ENCODE results near the gene ATP8A2. TPM values are rescaled to one million over a fixed set of nuclear protein-coding genes. Genes with fewer than 3 reads are reported as not detected.
A peak's percentile ranks its signal among the peaks of the same experiment; 100 is the strongest.

The ATP8A2 gene
- total RNA-seq, 4 donors from 2014 or later = 0.20 to 1.1 (median 0.59) TPM

DNA sequence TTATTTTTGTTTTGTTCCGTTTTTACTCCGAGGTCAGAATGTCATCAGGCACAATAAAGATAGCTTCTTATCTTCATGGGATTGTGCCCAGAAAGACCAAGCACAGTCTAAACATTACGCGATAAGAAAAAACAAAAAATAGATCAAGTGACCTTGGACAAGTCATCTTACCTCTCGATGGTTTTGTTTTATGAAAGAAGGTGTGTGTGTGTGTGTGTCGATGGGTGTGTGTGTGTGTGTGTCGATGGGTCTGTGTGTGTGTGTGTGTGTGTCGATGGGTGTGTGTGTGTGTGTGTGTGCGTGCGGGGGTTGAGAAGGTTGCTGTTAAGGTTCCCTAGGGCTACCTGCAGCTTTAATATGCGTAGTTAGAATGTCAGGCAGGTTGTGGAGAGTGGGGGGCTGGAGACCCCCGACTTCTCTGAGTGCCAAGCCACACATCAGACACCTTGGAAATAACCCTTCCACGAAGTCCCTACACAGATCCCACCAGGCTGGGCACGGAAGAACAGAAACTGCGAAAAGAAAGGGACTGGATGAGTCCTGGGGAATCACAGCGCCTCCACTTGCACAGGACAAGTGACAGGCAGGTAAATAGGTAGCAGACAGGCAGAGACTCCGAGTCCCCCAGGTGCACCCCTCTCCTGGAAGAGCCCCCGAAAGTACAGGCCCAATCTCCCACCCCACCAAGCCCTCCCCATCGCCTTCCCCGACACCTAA is 458 bp upstream of the ATP8A2 start:
- Histone ChIP-seq H3K4me3 (peak overlapping the region in 2 of 4 donors; percentile 23 to 47), H3K27ac (no peak overlapping the region), H3K4me1 (peaks cover 0 to 10% (median 3%) of the 10 kb centered on the region in 4 donors), H3K27me3 (peaks cover 80% of the 10 kb centered on the region), H3K36me3 (no peaks in the 10 kb centered on the region), H3K9me3 (no peaks in the 10 kb centered on the region)
- in situ Hi-C loops (cut with MboI; ENCODE audit: low pct_ligation_motif_present in 1 of 4, low pct_unique_long_range_greater_than_20kb in 1 of 4, low sequenced_read_pairs in 3 of 4) (loop anchor here in 1 of 4 donors (10.0 kb wide), 1 partner anchor 137 kb away; no protein-coding TSS in a partner anchor), intact Hi-C loops (cut with DNase I; ENCODE audit: low total_unique reads) (no loop called here)
- no peak for DNase-seq
- 37 to 51% methylated on average over 5 to 20 of the region's 20 CpGs for WGBS, 2 donors (ENCODE audit: low coverage in 1 of 2)
- TF ChIP-seq, protein P1, sequence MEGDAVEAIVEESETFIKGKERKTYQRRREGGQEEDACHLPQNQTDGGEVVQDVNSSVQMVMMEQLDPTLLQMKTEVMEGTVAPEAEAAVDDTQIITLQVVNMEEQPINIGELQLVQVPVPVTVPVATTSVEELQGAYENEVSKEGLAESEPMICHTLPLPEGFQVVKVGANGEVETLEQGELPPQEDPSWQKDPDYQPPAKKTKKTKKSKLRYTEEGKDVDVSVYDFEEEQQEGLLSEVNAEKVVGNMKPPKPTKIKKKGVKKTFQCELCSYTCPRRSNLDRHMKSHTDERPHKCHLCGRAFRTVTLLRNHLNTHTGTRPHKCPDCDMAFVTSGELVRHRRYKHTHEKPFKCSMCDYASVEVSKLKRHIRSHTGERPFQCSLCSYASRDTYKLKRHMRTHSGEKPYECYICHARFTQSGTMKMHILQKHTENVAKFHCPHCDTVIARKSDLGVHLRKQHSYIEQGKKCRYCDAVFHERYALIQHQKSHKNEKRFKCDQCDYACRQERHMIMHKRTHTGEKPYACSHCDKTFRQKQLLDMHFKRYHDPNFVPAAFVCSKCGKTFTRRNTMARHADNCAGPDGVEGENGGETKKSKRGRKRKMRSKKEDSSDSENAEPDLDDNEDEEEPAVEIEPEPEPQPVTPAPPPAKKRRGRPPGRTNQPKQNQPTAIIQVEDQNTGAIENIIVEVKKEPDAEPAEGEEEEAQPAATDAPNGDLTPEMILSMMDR (IDR thresholded peaks at IDR 0.05) = no peak
- no peak for TF ChIP-seq POLR2AphosphoS5 (IDR thresholded peaks at IDR 0.05)
- TF ChIP-seq EP300 (IDR thresholded peaks at IDR 0.05; ENCODE audit: low read depth) = no peak
- no peak for TF ChIP-seq POLR2A (IDR thresholded peaks at IDR 0.05)

DNA sequence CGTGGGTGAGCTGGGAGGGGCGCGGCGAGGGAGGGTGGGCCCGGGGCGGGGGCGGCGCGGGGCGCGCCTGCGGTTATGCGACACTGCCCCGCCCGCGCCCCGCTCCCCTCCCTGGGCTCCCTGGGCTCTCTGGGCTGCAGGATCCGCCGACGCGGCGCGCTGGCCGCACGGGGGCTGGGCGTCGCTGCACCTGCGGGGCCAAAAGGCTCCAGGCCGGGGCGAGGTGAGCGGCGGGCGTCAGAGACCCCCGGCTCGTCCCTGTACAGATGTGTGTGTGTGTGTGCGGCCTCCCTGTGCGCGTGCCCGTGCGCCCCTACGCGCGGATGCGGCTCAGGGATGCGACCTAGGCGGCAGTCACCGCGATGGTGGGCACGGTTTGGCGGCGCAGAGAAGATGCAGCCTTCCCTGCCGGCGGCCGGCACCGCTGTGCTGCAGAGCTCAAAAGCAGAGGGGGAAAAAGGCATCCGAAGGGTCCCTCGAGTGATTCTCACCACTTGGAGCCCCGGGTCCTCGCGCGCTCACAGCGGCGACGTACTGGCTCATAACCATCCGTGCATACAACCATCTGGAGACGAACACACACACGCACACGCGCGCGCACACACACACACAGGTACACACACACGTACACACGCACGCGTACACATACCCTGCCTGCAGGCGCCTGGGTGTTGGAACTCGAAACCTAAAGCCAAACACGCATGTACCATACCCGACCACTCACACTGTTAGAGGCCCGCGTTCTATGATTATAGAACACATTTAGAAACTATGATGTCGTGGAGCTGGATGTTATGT is 709 bp downstream of the ATP8A2 start:
- in situ Hi-C loops (cut with MboI; ENCODE audit: low pct_ligation_motif_present in 1 of 4, low pct_unique_long_range_greater_than_20kb in 1 of 4, low sequenced_read_pairs in 3 of 4) = loop anchor here in 1 of 4 donors (10.0 kb wide), 1 partner anchor 138 kb away; no protein-coding TSS in a partner anchor
- Histone ChIP-seq H3K4me3 (peak overlapping the region in 2 of 4 donors; percentile 23 to 47), H3K27ac (no peak overlapping the region), H3K9me3 (no peaks in the 10 kb centered on the region), H3K4me1 (peaks cover 0 to 10% (median 3%) of the 10 kb centered on the region in 4 donors), H3K36me3 (no peaks in the 10 kb centered on the region), H3K27me3 (peaks cover 85% of the 10 kb centered on the region)
- intact Hi-C loops (cut with DNase I; ENCODE audit: low total_unique reads) = no loop called here
- no peak for TF ChIP-seq POLR2A (IDR thresholded peaks at IDR 0.05)
- no peak for TF ChIP-seq EP300 (IDR thresholded peaks at IDR 0.05; ENCODE audit: low read depth)
- TF ChIP-seq POLR2AphosphoS5 (IDR thresholded peaks at IDR 0.05) = no peak
- TF ChIP-seq, protein P1 (IDR thresholded peaks at IDR 0.05) = no peak
- WGBS, 2 donors (ENCODE audit: low coverage in 1 of 2) = 36 to 59% methylated on average over 5 to 44 of the region's 82 CpGs
- DNase-seq = no peak

DNA sequence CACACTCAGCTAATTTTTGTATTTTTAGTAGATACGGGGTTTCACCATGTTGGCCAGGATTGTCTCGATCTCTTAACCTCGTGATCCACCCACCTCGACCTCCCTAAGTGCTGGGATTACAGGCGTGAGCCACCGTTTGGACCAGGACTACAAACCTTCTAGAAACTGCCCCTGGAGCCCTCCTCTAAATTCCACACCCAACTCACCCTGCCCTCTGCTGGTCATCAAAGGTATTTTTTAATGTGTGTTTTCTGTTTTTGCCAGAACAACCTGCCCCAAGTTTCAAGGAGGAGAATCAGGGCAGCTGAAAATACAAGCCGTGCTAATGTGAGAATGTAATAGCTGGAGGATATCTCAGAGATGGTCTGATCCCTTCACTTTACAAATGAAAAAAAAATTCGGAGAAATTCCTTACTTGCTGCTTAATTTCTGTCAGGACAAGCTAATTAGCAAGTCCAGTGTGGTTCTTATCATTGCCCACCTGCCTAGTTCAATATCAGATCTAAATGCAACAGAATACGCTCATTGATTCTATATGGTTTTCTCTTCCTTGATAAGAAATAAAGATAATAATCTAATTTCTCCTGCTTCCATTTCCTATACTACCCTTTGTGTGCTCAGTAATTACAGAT is 4.1 kb downstream of the ATP8A2 start:
- TF ChIP-seq, protein P1 (IDR thresholded peaks at IDR 0.05) = peak; percentile 49 to 64 (median 57)
- TF ChIP-seq POLR2AphosphoS5 (IDR thresholded peaks at IDR 0.05) = no peak
- no peak for TF ChIP-seq EP300 (IDR thresholded peaks at IDR 0.05; ENCODE audit: low read depth)
- TF ChIP-seq POLR2A (IDR thresholded peaks at IDR 0.05) = no peak
- Histone ChIP-seq H3K36me3 (no peaks in the 10 kb centered on the region), H3K27me3 (peaks cover 59% of the 10 kb centered on the region), H3K9me3 (no peaks in the 10 kb centered on the region), H3K4me1 (peaks cover 0 to 10% (median 3%) of the 10 kb centered on the region in 4 donors), H3K27ac (no peak overlapping the region), H3K4me3 (no peak overlapping the region)
- DNase-seq = peak; percentile 9
- WGBS, 2 donors (ENCODE audit: low coverage in 1 of 2) = 33 to 34% methylated on average over 3 to 9 of the region's 9 CpGs
- in situ Hi-C loops (cut with MboI; ENCODE audit: low pct_ligation_motif_present in 1 of 4, low pct_unique_long_range_greater_than_20kb in 1 of 4, low sequenced_read_pairs in 3 of 4) (loop anchor here in 1 of 4 donors (10.0 kb wide), 1 partner anchor 141 kb away; no protein-coding TSS in a partner anchor), intact Hi-C loops (cut with DNase I; ENCODE audit: low total_unique reads) (no loop called here)

Data from transverse colon (tissue), 4 donors.